NCI-H524 treated with DMSO at 0.1 percent for 48 hours (cell line): ENCODE results near the gene ZNF782.
"Not testable (repeated sequence)": the region's sequence is repeated elsewhere in the genome, so short reads cannot be mapped to it uniquely, and the experiment has no call there.

Experiments used
- DNase-seq: peaks from one replicate; lab custom pipeline; 2025; lab: John Stamatoyannopoulos, UW

The ZNF782 gene

DNA sequence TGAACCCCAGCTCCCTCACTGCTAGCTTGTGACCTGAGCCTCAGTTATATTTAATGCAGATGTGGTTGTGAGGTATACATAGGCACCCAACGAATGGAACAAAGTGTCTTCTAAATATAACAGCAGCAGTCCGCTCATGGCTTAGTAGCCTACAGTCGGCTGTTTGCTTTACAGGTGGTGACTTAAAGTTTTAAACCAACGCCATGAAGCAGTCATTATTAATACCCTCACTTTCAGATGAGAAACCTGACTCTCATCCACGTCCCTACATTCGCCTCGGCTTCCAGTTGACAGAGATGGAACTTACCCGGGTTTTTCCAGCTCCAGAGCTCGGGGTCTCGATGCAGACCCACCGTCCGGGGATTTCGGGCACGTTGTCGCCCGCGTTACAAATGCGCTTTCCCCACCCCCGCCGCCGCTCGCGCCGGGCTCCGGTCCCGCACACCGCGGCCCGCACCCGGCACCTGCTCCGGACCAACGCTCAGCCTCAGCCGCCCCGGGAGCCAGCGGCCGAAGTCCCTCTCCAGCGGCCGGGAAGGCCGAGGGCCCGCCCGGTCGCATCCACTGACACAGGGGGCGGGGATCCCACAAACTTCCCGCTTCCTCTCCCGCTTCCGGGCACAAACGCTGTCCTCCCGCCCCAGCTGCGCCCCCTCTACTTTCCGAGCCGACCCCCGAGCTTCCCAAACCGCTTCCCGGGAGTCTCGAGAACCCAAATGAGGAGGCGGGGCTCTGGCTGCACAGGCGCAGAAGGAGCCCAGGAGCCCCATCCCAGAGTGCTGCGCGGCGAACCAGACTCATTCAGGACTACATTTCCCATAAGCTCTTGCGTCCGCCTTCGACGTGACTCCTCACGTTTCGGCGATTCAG is at the start of gene ZNF782:
TSS of gene ZNF782 (minus strand) at position 734 of the 870 bp plus-strand sequence. CDS start 2,553 bp downstream, outside the sequence.
- DNase-seq: peak; percentile 97

DNA sequence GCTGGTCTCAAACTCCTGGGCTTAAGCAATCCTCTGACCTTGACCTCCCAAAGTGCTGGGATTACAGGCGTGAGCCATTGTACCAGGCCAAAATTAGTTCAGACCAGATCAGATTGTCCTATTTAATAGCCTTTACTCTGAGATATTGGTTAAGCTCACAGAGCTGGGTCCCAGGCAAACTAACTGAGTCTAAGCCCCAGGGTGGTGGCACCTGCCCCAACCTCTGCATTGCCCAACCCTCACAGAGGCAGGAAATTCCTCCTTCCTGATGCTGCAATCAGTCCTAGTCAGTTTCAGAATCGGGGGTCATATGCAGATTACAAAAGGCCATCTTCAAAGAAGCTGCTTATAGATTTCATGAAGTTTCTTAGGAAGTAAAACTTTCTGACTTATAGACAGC is 45.7 kb upstream of the ZNF782 start:
- DNase-seq: not testable (repeated sequence)

DNA sequence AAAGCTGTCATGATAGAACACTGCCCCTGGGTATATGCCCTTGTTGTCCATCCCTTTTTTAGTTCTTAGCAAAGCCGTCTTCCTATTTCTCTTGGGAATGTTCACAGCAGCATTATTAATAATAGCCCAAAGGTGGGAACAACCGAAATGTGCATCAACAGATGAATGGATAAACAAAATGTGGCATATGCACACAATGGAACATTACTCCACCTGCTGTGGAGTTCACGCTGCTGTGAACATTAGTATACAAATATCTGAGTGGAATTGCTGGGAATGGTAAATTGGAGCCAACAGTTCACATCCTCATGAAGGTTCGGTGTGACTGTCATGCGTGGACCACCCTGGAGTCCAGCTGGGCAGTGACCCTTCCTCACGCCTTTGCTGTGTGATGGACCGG is 37.8 kb upstream of the ZNF782 start:
- DNase-seq: no peak

DNA sequence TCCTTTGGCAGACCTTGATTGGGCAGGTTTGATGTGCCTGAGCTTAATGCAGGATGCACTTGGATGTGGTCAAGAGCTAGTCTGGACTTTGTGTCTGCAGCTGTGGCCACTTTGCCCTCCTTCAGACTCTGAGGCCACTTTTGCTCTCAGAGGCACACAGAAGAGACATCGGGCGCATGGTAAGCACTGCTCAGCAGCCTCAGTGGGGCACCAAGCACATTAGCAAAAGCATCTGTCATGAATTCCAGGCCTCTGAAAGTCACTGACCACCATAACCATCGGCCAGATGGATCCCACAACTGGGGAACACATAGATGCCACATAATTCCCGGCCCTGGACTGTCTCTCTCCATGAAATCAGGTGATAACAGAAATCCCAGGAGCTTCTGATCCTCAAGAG is 34.3 kb upstream of the ZNF782 start:
- no peak for DNase-seq

DNA sequence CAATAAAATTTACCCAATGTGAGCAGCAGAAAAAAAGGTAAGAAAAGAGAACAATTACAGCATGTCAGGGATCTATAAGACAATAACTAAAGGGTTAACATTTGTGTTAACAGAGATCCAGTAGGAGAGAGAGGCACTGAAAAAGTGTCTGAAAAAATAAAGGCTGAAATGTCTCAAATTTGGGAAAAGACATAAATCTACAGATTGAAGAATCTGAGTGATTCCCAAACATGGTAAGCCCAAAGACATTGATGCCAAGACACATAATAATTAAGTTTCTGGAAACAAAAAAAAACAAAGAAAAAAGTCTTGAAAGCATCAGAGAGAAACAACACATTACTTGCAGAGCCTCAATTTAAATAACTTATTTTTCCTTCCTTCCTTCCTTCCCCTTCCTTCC is 31.1 kb upstream of the ZNF782 start:
- no peak for DNase-seq

DNA sequence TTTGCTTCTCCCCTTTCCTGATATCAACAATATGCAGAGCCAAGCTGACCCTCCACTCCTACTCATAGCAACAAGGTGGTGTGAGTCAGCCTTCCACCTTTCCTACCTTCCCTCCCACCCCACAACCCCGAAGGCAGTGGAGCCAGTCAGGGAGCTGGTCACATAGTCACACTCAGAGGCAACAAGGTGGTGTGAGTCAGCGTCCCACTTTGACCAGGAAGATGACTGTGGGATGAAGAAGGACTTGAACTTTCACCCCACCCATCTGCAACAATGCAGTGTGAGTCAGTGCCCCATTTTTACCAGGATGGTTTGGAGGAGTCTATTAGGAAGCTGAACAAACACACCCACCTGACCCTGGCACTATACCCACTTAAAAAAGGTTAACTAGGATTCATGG is 30.1 kb upstream of the ZNF782 start:
- DNase-seq: no peak

DNA sequence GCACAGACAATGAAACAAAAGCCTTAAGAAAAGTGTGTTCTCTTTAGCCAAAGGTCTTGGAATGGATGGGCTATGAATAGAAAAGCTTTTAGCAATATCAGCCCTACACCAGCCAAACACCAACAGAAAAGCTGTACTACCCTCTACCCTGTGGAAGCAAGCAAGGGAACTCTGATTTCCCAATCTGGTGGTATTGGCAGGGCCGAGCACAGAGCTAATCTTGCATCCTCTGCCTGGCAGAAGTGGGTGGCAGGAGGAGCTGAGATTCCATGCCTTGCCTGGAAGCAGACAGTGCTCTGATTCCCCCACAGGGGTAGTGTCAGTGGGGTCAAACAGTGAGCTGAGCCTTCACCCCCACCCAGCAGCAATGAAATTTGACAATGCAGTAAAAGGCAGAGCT is 29.6 kb upstream of the ZNF782 start:
- no peak for DNase-seq

DNA sequence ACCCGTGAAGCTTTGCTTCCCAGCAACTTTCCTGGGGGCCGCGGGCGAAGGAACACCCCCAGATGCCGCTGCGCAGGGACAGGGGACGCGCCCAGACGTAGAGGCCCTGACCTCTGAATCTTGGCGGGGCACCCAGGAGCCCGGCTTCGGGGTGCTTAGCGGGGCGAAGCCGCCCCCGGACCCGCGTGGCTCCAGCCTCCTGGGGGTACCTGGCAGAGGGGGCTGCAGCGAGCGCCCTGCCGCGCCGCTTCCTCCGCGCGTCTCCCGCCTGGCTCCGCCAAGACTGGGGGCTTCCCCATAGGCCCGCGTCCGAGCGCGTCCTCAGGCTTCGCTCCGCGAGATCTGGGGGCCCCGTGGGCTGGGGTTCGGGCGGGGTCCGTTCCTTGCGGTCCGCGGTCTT is 23.0 kb upstream of the ZNF782 start:
- DNase-seq: no peak

DNA sequence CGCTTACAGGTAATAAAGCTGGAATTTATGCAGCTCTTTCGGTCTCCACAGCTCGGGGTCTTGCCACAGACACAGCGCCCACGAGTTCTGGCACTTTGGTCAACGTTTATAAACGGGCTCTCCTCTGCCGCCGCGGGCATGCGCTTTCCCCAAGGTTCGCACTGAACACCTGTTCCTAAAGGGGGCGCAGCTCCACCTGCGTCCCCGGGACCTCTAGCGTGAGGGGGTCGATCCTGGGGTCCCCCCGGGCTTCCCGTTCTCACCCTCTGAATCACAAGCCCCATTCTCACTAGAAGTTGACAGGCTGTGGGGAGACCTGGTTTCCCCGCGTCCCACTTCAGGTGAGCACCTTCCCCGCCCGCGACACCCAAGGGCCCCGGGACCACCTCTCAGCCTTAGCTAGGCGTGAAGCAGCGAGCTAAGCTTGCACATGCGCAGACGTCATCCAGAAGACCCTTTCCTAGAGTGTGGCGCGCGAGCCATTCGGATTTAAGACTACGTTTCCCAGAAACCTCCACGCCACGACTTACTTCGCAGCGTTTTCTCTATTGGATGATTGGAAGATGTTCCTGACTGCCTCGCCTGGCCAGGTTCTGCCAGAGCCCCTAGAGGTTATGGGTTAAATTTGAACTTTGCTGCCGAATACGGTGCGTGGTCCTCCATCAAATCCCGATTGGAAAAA is 21.3 kb upstream of the ZNF782 start:
- DNase-seq: peak; percentile 95

DNA sequence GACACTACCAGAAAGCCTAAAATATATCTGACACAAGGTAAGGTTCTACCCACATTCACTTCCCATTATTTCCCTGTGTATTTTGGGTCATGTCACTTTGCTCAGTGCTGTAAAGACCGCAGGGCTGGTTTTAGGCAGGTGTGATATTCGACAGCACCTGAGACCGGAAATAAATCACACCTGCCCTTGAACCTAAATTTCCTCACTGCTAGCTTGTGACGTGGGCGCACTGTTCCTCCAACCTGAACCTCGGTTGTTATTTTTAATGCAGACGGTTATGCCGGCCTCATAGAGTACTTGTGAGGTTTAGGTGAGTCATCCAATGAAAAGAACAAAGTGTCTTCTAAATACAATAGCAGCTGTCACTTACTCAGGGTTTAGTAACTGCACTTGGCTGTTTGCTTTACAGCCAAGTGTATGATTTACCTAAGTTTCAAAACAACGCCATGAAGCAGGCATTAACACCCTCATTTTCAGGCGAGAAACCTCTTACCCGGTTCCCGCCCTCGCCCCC is 20.7 kb upstream of the ZNF782 start:
- no peak for DNase-seq

DNA sequence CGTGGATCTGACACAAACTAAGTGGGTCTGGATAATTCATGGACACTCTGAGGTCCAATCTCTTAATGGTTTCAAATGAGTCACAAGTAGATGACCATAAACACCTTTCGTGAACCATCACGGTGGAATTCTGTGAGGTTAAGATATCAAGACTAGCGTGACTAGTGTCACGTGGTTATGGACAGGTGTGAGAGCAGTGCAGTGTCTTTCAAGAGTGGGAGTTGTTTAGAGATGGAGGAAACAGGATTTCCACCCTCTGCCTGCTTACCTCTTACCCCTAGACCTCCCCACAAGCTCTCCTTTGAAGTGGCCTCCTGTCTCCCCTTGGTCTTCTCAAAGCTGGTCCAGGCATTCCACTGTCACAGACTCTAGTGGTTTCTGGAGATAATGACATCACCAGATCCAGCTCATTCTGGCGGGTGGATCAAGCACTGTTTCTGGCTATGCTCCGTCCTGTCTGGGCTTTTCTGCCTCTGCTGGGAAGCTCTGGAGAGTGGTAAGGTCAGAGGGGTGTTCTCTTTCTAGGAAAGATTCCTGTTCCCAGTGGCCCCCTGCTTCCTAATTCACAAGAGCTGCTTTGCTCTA is 20.0 kb upstream of the ZNF782 start:
- no peak for DNase-seq

DNA sequence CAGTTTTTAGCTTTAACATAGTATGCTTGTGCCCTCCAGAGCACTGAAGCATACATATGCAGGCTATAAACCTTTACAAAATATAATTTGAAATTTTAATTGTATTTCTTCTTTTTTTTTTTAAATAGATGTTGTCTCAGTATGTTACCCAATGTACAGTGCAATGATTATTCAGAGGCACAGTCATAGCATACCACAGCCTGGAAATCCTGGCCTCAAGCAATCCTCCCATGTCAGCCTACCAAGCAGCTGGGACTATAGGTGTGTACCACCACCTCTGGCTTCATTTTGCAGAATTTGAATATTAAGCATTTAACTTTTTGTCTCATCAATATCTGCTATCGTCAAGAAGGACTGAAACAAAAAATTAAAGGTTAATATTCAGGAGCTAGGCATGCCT is 16.9 kb upstream of the ZNF782 start:
- DNase-seq: no peak

DNA sequence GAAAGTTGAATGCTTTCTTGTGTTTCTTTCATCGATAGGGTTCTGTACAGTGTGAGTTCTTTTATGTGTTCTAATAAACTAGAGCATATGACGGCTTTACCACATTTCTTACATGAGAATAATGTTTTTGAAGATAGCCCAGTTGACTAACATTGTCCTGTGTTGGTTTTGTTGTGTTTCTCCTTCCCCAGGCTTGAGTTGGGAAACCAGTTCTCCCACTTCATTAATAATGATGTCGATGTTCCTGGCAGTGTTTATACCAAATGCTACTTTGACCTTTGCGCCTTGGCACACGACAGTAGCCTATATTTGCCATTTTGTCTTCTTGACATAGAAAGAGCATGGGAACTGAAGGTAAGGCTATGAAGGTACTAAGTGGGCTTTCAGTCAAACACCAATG is 14.4 kb upstream of the ZNF782 start:
- DNase-seq: no peak

DNA sequence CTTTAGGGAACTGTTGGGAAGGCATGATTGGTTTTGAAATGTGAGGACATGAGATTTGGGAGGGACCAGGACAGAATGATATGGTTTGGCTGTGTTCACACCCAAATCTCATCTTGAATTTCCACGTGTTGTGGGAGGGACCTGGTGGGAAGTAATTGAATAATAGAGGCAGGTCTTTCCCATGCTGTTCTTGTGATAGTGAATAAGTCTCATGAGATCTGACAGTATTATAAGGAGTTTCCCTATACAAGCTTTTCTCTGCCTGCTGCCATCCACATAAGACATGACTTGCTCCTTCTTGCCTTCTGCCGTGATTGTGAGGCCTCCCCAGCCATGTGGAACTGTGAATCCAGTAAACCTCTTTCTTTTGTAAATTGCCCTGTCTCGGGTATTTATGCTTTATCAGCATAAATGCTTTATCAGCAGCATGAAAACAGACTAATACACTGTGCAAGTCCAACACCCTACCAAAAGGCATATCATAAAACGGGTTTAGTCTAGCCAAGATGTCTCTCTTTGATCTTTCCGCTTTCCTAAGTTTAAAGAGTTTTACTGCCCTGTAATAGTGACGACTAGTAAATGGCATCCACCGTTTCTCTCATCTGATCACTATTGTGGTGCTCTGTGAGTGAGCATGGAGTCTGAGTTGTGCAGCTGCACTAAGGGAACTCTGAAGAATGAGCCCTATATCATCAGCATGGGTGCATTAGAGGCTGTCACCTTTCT is 12.9 kb upstream of the ZNF782 start:
- no peak for DNase-seq

DNA sequence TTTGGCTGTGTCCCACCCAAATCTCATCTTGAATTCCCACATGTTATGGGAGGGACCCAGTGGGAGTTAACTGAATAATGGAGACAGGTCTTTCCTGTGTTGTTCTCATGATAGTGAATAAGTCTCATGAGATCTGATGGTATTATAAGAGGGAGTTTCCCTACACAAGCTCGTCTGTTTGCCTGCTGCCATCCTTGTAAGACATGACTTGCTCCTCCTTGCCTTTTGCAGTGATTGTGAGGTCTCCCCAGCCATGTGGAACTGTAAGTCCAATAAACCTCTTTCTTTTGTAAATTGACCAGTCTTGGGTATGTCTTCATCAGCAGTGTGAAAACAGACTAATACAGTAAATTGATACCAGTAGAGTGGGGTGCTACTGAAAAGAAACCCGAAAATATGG is 10.9 kb upstream of the ZNF782 start:
- DNase-seq: not testable (repeated sequence)

DNA sequence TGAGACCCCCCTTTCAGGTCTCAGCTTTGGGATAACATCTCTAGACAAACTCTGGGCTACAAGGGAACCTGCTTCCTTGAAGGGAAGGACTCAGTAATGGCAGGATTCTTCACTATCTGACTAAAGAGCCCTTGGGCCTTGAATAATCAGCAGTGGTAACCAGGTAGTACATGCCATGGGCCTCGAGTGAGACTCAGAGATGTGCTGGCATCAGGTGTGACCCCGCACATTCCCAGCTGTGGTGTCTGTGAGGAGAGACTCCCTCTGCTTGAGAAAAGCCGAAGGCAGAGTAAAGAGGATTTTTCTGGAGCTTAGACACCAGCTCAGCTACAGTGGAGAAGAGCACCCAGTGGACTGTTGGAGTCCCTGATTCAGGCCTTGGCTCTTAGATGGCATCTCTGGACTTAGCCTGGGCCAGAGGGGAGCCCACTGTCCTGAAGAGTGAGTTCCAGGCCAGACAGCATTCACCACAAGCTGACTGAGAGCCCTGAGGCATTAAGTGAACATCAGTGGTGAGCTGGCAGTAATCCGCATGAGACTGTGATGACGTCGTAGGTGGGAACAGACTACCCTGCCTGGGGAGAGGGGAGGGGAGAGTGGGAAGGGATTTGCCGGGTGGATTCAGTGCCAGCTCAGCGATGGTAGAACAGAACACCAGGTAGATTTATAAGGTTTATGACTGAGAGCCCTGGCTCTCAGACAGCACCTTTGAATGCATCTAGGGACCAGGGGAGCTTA is 5.3 kb upstream of the ZNF782 start:
- no peak for DNase-seq

DNA sequence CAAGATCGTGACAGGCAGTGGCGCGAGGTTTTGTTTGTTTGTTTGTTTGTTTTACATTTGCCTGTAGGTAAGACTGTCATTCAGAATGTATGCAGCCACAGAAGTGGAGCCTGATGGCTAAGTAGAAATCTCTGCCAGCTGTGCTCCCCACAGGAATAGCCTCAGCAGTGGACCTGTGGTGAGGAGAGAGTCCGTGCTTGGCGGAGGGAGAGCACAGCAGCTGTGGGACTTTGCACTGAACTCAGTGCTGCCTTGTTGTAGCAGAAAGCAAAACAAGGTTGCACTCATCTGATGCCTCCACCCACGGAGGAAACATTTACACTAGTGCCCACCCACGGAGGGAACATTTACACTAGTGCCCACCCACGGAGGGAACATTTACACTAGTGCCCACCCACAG is 4.4 kb upstream of the ZNF782 start:
- no peak for DNase-seq

DNA sequence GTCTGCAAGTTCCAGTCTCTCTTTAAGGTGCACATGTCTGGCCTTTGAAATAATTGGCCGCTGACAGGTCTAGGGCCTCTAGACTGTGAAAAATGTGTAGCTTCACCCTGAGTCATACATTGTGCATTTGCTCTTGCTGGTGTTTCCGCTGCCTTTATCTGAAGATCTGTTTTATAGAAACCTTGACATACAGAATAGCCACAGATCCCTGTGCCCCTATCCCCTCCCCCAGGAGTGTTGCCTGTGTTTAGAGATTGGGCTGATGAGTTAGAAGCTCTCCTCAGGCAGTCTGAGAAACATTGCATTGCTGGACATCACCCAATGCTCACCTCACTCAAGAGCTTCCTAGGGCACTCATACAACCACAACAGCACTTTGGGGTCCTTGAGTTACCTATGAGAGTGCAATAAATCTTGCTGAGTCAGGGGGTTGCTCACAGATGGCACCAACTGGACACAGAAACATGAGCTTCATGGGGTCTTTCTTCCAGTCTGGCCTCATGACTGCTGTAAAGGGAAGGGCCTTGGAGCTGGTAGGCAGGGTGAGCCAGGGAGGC is 3.8 kb upstream of the ZNF782 start:
- no peak for DNase-seq

DNA sequence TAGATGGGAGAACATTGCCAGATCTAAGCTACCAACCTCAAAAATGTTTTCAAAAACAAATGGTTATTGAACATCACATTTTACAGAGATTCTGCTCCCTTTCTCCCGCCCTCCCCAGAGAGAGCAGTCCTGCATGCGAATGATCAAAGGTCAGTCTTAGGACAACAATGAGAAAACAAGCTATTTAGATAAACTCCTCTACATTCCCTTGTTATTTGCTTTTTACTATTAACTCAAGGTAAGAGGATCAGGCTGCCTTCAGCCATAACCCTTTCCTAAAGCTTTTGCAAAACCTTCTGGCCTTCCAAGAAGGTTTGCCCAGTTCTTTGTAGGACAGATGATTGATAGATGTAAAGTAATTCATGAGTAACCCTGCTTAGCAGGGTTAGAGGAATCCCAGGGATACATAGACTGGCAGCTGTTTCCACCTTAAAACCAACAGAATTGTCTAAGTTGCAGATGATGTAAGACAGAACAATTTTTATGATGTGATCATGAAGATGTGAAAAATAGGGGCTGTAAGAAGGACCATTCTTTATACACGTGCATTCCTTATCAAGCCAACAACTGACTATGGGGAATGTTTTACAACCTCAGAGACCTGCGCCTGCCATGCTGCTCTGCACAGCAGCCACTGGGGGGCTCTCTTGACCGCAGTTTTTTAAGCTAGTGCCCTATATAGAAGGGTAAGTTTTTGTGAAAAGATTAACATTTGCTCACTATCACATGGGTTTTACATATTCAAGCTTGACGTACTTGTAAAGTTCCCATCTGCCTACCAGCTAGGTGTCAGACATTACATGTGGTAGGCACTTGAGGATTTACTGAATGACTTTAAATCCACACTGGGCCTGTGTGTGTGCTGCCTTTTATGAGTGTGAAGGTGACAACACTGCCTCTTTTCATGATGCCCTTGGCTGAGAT is 2.3 kb upstream of the ZNF782 start:
- DNase-seq: peak; percentile 81

DNA sequence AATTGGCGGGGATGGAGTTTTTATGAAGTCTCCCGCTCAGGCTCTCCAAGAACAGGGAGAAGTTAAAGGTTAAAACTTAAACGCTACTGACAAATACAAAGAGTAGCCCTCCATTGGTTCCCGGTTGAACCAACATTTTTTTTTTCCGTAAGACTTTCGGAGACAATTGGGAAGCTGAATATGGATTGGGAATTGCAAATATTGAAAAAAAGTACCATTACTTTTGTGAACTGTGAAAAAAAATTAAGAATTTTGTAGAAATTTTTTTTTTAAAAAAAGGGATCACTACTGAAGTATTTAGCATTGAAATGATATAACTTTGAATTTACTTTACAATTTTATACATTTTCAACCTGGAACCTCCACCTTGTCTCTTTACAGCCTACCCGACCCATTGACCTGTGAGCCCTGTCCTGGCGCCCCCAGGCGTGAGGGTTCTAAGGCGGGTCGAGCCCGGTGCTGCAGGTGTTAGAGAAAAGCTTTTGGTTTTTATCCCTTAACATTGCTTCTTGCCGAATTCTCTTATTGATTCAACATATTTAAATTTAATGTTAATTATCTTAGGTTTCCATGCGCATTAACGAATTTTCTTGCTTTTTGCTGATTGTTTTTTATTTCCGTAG is 448 bp upstream of the ZNF782 start:
- no peak for DNase-seq
